Stimulated activated CD4-positive, alpha-beta T cell treated with anti-CD3 and anti-CD28 coated beads, Interleukin-2, amount 100 ng/mL, for 4 hours (primary cell): ENCODE results near the gene PARP15.
"Not testable (repeated sequence)": the region's sequence is repeated elsewhere in the genome, so short reads cannot be mapped to it uniquely, and the experiment has no call there.

ENCODE experiments used
- DNase-seq: peaks from one replicate; pipeline ENCODE4 v3.0.0-alpha.2; 2020; ENCODE audit warnings: low read depth

Gene PARP15

GRCh38 chr3:122577409-122578031 is at the start of gene PARP15:
Gene PARP15 (plus strand): TSS chr3:122577650. CDS start chr3:122577668, 18 bp downstream.
- DNase-seq = no peak

- DNase-seq = no peak
These were observed 47.3 kb upstream of the PARP15 start for GRCh38 chr3:122530164-122530563.

DNA sequence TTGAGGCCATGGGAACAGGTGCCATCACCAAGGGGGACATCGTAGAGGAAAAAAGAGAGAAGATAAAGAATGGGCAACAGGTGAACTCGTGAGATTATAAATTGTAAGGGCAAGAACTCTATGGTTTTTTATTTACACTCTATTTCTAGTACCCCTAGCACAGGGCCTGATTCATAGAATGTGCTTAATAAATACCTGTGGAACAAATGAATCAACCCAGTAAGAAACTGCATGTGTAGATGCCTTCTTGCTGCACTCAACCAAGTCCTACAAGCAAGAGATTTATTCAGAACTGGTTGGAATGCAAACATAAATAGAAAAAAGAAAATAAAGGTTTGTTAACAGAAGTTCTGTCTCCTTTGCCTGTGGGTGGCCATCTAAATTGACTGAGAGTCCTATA is 44.0 kb upstream of the PARP15 start:
- no peak for DNase-seq

GRCh38 chr3:122533931-122534334 is 43.5 kb upstream of the PARP15 start:
- DNase-seq = peak; percentile 17

GRCh38 chr3:122535964-122536631 is 41.4 kb upstream of the PARP15 start:
- no peak for DNase-seq

GRCh38 chr3:122536632-122537001 is 40.8 kb upstream of the PARP15 start:
- no peak for DNase-seq

DNA sequence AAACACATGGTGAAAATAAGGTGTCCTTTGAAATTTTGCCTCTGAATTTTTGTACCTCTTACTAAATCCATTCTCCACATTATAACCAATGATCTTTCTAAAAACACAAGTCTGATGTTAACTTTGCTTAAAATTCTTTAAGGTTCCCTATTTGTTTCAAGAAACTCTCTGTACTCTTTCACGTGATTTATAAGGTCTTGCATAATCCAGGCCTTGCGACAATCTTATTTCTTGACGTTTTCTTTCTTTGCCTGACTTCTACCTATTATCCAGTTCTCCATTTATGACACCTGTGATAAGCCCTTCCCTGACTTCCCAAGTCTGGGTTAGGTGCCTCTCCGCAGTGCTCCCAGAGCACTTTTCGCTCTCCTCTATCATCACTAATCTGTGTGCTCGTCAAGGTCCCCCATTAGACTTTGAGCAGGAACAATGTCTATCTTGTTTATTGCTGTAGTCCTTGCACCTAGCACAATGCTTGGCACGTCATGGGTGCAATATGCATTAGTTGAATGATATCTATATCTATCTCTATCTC is 38.4 kb upstream of the PARP15 start:
- no peak for DNase-seq

DNA sequence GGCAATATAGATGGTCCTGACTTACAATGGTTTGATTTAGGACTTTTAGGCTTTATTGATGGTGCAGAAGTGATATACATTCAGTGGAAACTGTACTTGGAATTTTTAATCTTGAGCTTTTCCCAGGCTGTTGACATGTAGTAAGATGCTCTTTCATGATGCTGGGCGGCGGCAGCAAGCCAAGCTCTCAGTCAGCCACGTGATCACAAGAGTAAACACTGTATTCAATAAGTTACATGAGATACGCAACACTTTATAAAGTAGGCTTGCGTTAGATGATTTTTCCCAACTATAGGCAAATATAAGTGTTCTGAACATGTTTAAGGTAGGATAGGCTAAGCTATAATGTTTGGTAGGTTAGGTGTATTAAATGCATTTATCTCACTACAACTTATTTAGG is 31.3 kb upstream of the PARP15 start:
- no peak for DNase-seq

DNA sequence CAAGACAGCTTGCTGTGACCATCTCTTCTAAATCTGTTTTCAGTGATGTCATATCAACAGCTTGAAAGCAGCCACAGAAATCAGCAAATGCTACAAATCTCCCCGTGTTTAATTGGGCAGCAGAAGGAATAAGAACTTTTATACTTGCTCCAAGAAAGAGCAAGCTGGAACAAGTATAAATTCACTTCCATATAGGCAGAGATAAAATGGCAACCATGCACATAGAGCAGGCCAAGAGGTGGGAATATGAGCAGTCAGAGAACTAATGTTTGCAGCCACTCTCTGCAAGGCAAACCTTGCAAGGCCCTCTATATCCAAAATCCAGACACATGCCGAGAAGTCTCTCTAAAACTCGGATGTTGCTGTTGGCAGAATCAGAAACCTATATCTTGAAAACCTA is 29.4 kb upstream of the PARP15 start:
- no peak for DNase-seq

- DNase-seq = no peak
These were observed 28.8 kb upstream of the PARP15 start for GRCh38 chr3:122548619-122549018.

- DNase-seq = no peak
These were observed 24.3 kb upstream of the PARP15 start for GRCh38 chr3:122553171-122553570.

- no peak for DNase-seq
These were observed 22.0 kb upstream of the PARP15 start for GRCh38 chr3:122555275-122556071.

DNA sequence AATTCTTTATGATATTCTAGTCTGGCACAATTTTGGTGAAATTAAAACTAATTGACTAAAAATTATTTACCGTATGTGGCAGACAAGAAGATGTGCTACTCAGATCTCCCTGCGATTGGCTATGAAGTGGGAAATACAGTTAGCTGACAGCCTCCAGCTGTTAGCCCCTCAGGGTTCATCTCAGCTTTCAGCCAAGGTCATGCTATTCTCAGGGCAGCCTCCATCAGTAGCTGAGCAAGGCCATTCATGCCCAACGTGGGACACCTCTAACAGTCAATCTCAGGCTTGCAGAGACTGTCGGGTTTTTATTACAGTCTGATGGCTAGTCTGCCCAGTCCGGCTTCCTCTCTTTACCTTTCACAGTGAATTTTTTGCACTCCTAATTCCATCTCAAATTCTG is 20.1 kb upstream of the PARP15 start:
- DNase-seq = no peak

DNA sequence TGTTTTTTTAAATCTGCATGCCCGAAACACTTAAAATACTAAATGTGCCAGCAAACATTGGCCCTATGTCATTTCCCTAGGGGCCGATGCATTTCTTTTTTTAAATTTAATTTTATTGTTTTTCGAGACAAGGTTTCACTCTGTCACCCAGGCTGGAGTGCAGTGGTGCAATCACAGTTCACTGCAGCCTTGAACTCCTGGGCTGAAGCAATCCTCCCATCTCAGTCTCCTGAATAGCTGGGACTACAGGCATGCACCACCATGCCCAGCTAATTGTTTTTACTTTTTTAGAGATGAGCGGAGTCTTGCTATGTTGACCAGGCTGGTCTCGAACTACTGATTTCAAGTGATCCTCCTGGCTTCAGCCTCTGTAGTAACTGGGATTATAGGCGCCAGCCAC is 18.8 kb upstream of the PARP15 start:
- DNase-seq = no peak

DNA sequence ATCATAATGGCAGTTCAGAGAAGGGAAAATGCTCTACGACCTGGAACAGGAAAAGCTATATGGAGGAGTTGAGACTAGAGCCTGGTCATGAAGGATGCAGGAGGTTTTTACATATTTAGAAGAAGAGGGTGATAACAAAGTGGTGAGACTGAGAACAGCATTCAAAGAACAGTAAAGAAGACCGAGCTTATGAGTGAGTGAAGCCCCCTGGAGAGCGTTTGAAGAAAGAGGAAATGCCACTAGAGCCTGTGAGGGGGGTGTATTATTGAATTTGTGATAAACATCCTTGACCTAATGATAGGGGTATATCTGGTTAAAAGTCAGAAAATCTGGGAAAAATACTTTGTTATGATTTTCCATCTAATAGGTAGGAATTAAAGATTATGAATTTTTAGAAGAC is 17.5 kb upstream of the PARP15 start:
- no peak for DNase-seq

- DNase-seq = peak; percentile 50
These were observed 16.8 kb upstream of the PARP15 start for GRCh38 chr3:122560680-122561079.

DNA sequence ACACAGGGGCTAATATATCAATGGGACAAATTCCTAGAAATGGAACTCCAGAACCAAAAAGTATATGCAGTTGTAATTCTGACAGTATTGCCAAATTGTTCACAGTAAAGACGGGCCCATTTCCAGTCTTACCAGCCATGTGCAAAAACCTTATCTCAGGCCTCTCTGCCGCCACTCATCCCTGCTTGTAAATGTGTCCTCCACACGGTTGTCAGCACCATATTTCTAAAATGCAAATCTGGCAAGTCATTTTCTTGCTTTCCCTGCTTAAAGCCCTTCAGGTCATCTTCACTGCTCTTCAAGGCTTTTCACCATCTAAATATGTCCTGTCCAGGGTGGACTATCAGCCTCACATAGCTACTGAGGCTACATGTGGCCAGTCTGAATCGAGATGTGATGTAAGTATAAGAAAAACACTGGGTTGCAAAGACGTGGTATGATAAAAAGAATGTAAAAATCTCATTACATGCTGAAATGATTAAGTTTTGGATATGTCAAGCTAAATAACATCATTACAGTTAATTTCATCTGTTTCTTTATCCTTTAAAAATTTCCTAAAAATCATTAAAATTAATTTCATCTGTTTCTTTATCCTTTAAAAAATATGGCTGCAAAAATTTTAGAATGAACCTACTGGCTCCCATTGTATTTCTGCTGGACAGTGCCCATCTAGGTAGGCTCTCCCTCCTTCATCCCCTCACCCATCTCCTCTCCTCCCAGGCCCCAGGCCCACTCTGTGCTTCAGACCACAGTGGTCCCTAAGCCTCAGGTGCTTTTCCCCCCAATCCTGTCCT is 14.3 kb upstream of the PARP15 start:
- no peak for DNase-seq

- no peak for DNase-seq
These were observed 13.8 kb upstream of the PARP15 start for GRCh38 chr3:122563717-122564025.

DNA sequence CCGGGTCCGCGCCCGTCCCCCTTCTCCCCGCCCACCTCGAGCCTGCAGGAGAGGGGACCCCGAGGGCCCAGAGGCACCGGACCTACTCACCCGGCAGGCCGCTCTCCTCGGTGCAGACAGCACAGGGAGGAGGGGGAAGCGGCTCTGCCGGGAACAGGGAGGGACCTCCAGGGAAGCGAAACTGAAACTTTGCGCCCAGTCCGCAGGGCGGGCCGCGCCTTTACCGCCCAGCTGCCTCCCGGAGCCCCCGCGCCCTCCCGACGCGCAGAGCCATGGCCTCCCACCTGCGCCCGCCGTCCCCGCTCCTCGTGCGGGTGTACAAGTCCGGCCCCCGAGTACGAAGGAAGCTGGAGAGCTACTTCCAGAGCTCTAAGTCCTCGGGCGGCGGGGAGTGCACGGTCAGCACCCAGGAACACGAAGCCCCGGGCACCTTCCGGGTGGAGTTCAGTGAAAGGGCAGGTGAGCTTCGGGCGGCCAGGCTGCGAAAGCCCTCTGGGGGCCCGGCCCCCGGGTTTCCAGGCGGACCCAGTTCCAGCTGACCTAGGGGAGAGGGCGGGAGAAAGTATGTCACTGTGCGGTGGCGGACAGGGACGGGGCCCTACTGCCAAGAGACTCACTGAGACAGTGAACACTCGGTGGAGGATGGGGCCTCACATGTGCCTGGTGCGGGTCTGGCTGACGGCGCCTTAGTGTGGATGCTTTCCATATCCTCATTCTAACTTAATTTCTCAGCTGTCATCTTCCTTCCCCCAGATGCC is 13.1 kb upstream of the PARP15 start, which contains the start of the genes DTX3L and PARP9:
Gene DTX3L, plus strand, starts transcription at position 184 of the 758 bp plus-strand sequence. Its CDS starts 89 bp downstream, at position 273.
Gene PARP9, minus strand, starts transcription at position 146 of the 758 bp plus-strand sequence. CDS start 4,680 bp downstream, outside the sequence.
- peak; percentile 86 for DNase-seq

DNA sequence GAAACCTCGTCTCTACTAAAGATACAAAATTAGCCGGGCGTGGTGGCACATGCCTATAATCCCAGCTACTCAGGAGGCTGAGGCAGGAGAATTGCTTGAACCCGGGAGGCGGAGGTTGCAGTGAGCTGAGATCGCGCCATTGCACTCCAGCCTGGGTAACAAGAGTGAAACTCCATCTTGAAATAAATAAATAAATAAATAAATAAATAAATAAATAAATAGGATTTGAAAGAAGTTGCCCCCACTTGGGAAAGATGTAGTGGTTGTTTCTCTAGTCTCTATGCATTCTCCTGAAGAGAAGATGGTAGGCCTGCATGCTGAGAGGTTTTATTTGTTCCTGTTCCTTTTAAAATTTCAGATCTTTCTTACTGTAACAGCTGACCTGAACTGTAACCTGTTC is 9.3 kb upstream of the PARP15 start:
- DNase-seq = not testable (repeated sequence)

- no peak for DNase-seq
These were observed 8.7 kb upstream of the PARP15 start for GRCh38 chr3:122568755-122569154.
